GM12878 (cell line): ENCODE measurements around the gene MIER3.

ENCODE experiments used
- BCL3 ChIP-seq: IDR thresholded peaks from 2 replicates; pipeline ENCODE4 v1.6.1; 2011; ENCODE audit warnings: borderline replicate concordance, low read depth, mild to moderate bottlenecking, moderate library complexity, low read length; ENCODE audit not compliant: insufficient read depth, poor library complexity, severe bottlenecking
- CEBPZ ChIP-seq: fragments of 150-350 bp; IDR thresholded peaks from 2 replicates; pipeline ENCODE4 v1.6.1; 2016; ENCODE audit warnings: low read depth, low read length
- CTCF ChIP-seq, 3 experiments: IDR thresholded peaks in 2 of 3; conservative IDR thresholded peaks in 1 of 3; 2 replicates each; pipeline ENCODE4 v1.5.1; 2011; ENCODE audit warnings: low read depth in 3 of 3, low read length in 3 of 3, mild to moderate bottlenecking in 3 of 3, control low read depth in 2 of 3, moderate library complexity in 2 of 3, inconsistent platforms in 1 of 3, mixed read lengths in 1 of 3; ENCODE audit not compliant: control insufficient read depth in 2 of 3, insufficient read depth in 1 of 3; ENCODE audit errors: extremely low read depth in 1 of 3
- ESRRA ChIP-seq: IDR thresholded peaks from 2 replicates; pipeline ENCODE4 v1.6.1; 2012; ENCODE audit warnings: mild to moderate bottlenecking, low read length, improper control_type of control experiment
- EZH2 ChIP-seq: IDR thresholded peaks from 2 replicates; pipeline ENCODE4 v1.6.1; 2012; ENCODE audit warnings: low read depth, mild to moderate bottlenecking, control low read depth, inconsistent platforms, low read length, borderline replicate concordance; ENCODE audit not compliant: control insufficient read depth
- GABPA ChIP-seq: IDR thresholded peaks from 2 replicates; pipeline ENCODE4 v1.6.1; 2014; ENCODE audit warnings: antibody characterized with exemption, low read depth, mild to moderate bottlenecking, inconsistent platforms
- PKNOX1 ChIP-seq: fragments of 450-650 bp; IDR thresholded peaks from 2 replicates; pipeline ENCODE4 v1.6.1; 2016; ENCODE audit warnings: mild to moderate bottlenecking
- PML ChIP-seq: IDR thresholded peaks from 2 replicates; pipeline ENCODE4 v1.6.1; 2012; ENCODE audit warnings: low read length, inconsistent platforms
- POLR2A ChIP-seq: IDR thresholded peaks from 2 replicates; pipeline ENCODE4 v1.6.1; 2011; ENCODE audit warnings: low read depth, mild to moderate bottlenecking, low read length
- RAD21 ChIP-seq: IDR thresholded peaks from 2 replicates; pipeline ENCODE4 v1.6.1; 2011; ENCODE audit warnings: mild to moderate bottlenecking, low read depth, low read length, moderate library complexity; ENCODE audit not compliant: insufficient read depth
- SUZ12 ChIP-seq: fragments of 200-600 bp; sonication (generic); IDR thresholded peaks from one replicate; pipeline ENCODE4 v1.6.1; 2018; ENCODE audit warnings: antibody characterized with exemption, mild to moderate bottlenecking; ENCODE audit not compliant: unreplicated experiment
- TCF12 ChIP-seq: IDR thresholded peaks from 2 replicates; pipeline ENCODE4 v1.6.1; 2011; ENCODE audit warnings: low read depth, mild to moderate bottlenecking, low read length
- USF1 ChIP-seq: IDR thresholded peaks from 2 replicates; pipeline ENCODE4 v1.6.1; 2011; ENCODE audit warnings: borderline replicate concordance, low read depth, mild to moderate bottlenecking, moderate library complexity, mixed read lengths, low read length; ENCODE audit not compliant: insufficient read depth; ENCODE audit errors: extremely low read length
- ZNF217 ChIP-seq: fragments of 450-650 bp; IDR thresholded peaks from 2 replicates; pipeline ENCODE4 v1.6.1; 2017; ENCODE audit warnings: antibody characterized with exemption, mild to moderate bottlenecking

- TF ChIP-seq GABPA (no peak), RAD21 (no peak), CTCF (IDR thresholded peaks at IDR 0.05 in 2 of 3, conservative IDR thresholded peaks at IDR 0.05 in 1 of 3; ENCODE audit: control insufficient read depth in 2 of 3, extremely low read depth in 1 of 3, insufficient read depth in 1 of 3, low read depth in 3 of 3, low read length in 3 of 3) (no peak), PKNOX1 (no peak), POLR2A (no peak), ZNF217 (no peak), CEBPZ (no peak), PML (no peak), TCF12 (no peak), ESRRA (no peak), USF1 (no peak), EZH2 (no peak), SUZ12 (no peak), BCL3 (no peak)
These were observed 29.0 kb downstream of the MIER3 start for GRCh38 chr5:56922922-56923321.
